Spinal cord (tissue), 10 donors: ENCODE measurements around the gene UGT1A8. TPM values are rescaled to one million over a fixed set of nuclear protein-coding genes. Genes with fewer than 3 reads are reported as not detected.

Source experiments
- DNase-seq, 6 donors: peaks; one replicate each; pipeline versions ENCODE4 v3.0.0 to v3.0.0-alpha.2; 2013 to 2015; ENCODE audit warnings: low spot score in 6 of 6, low read depth in 4 of 6
- H3K27ac ChIP-seq: one replicate; pipeline ENCODE4 v1.5.1; 2013; ENCODE audit warnings: low read depth, low read length, control low read depth
- H3K27me3 ChIP-seq: one replicate; pipeline ENCODE4 v1.6.1; 2013; ENCODE audit warnings: low read length; ENCODE audit not compliant: control insufficient read depth, insufficient read depth
- H3K36me3 ChIP-seq: one replicate; pipeline ENCODE4 v1.6.1; 2013; ENCODE audit warnings: low read length; ENCODE audit not compliant: control insufficient read depth, insufficient read depth
- H3K4me1 ChIP-seq: one replicate; pipeline ENCODE4 v1.6.1; 2013; ENCODE audit warnings: low read length; ENCODE audit not compliant: control insufficient read depth, insufficient read depth
- H3K4me3 ChIP-seq: one replicate; pipeline ENCODE4 v1.5.1; 2013; ENCODE audit warnings: low read depth, low read length, control low read depth
- H3K9me3 ChIP-seq: one replicate; pipeline ENCODE4 v1.6.1; 2013; ENCODE audit warnings: low read length; ENCODE audit not compliant: control insufficient read depth, insufficient read depth
- WGBS: methylation state at CpG from one replicate; pipeline ENCODE4 v1.1.5; 2013; ENCODE audit warnings: missing lambda C conversion rate; ENCODE audit not compliant: insufficient coverage; 5-methylcytosine and 5-hydroxymethylcytosine counted together
- polyA plus RNA-seq, 2 donors: library from polyadenylated mRNA; unstranded; fragments of 120-200 nt; gene quantifications; one replicate each; pipeline ENCODE4 v1.2.1, GENCODE V29; 2013; ENCODE audit not compliant: insufficient read length in 2 of 2
- total RNA-seq, 2 donors: library from RNA; depleted of rRNA in 1 of 2; stranded (reverse); fragments of 120-200 nt in 1 of 2; fragments of >200 nt in 1 of 2; gene quantifications; one replicate each; pipeline versions ENCODE4 v1.2.3 to v1.2.4, GENCODE V29; 2013 to 2014
- donor health status: healthy.

Gene UGT1A8
- total and polyA plus RNA-seq, 4 donors = not detected

DNA sequence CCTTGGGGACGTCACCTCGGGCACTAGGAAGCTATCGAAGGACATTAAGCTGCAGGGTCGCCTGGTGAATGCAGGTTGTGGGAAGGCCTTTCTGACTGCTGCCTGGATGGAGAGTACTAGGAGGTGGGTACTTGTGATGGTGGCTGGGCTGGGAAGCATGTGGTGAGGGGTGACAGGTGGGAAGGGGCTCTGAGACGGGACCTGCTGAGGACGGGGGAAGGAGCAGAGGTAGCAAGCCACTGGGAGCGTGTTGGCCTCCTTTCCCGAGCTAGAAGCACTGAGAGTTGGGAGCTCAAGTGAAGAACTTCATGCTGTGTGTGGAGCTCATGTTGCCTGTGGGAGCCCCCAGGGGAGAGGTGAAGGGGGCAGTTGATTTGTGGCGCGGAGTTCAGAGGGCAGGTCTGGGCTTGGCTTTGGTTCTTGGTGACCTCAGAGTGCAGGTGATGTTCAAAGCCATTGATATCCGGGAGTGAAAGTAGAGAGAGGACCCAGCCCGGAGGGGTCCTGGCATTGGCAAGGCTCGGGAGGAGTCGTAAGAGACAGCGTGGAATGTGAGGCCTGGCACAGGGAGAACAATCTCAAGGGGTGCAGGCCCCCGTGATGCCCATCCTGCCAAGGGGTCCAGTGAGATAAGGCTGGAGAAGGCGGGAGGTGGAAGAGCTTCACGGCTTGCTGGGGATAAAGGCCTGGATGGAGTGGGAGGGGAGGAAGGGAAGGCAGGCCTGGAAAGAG is 173.9 kb downstream of the UGT1A8 start:
- no peak overlapping the region for H3K27ac ChIP-seq
- H3K36me3 ChIP-seq = no peaks in the 10 kb centered on the region
- no peak for DNase-seq
- no peaks in the 10 kb centered on the region for H3K9me3 ChIP-seq
- WGBS = 88% methylated on average over 18 of the region's 18 CpGs
- no peaks in the 10 kb centered on the region for H3K4me1 ChIP-seq
- no peaks in the 10 kb centered on the region for H3K27me3 ChIP-seq
- no peak overlapping the region for H3K4me3 ChIP-seq

DNA sequence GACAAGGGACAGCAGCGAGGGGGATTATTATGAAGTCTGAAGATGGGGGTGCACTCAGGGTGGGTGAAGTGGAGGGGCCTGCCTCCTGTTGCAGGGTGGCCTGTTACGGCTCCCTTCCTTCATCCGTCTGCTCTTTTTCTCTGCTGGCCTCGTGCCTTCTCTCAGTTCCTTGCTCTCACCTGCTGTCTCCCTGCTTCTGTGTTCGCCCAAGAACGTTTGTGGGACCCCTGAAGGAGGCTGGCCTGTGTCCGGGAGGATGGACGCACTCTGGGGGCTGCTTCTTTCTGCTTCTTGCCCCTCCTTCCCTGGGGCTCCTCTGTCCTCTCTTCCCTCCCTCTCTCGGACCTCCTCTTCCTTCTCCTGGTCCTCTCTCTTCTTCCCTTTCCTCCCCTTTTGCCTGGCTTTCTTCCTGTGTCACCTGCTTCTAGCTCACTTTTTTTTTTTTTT is 174.5 kb downstream of the UGT1A8 start:
- Histone ChIP-seq H3K36me3 (no peaks in the 10 kb centered on the region), H3K27ac (no peak overlapping the region), H3K4me1 (no peaks in the 10 kb centered on the region), H3K4me3 (no peak overlapping the region), H3K9me3 (no peaks in the 10 kb centered on the region), H3K27me3 (no peaks in the 10 kb centered on the region)
- WGBS = 81% methylated on average over 9 of the region's 9 CpGs
- DNase-seq = no peak

DNA sequence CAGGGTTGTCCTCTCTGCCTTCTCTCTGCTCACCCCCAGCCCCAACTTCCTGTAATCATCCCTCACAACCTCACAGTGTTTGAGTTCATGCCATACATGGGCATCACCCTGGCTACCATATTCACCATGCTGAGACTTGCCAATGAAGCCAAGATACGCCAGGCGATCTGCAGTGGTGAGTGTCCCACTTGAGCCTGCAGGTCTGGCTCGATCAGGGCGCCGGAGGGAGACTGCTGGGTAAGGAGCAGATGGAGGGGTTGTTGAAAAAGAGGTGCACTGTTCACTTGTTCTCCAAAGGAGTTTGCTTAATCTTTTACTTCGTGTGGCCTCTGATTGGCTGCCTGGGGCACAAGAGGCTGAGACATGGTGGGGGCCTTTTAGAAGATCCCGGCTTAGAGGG is 175.3 kb downstream of the UGT1A8 start:
- Histone ChIP-seq H3K27me3 (no peaks in the 10 kb centered on the region), H3K4me1 (no peaks in the 10 kb centered on the region), H3K27ac (no peak overlapping the region), H3K9me3 (no peaks in the 10 kb centered on the region), H3K36me3 (no peaks in the 10 kb centered on the region), H3K4me3 (no peak overlapping the region)
- no peak for DNase-seq
- WGBS = 85% methylated on average over 7 of the region's 7 CpGs

DNA sequence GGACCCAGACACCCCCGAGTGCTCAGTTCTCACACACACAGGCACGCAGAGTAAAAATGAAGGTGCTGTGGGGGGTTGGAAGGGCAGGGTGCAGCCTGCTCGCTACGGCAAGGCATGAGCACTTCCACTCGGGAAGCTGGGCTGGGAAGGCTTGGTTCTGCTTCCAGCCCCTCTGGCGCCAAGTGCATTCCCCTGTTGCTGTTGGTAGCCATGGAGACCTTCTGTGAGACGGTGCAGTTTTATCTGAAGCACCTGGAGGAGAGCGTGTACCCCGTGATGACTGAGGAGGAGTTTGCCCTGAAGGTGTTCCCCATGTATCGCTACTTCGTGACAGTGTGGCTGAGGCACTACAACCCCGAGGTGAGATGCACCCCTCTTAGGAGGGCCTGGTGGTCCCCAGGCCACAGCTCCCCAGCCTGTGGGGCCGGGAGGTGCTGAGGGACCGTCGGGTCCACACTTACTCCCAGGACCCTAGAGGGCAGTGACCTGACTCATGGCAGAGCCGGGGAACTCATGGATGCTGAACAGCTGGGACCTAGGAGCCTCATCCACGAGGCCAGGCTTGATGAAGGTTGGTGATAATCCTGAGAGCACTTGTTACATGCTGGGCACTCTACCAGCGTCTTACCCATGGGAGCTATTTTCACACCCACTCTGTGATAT is 176.2 kb downstream of the UGT1A8 start:
- Histone ChIP-seq H3K27me3 (no peaks in the 10 kb centered on the region), H3K4me3 (no peak overlapping the region), H3K27ac (no peak overlapping the region), H3K36me3 (no peaks in the 10 kb centered on the region), H3K4me1 (no peaks in the 10 kb centered on the region), H3K9me3 (no peaks in the 10 kb centered on the region)
- 82% methylated on average over 16 of the region's 18 CpGs for WGBS
- no peak for DNase-seq

DNA sequence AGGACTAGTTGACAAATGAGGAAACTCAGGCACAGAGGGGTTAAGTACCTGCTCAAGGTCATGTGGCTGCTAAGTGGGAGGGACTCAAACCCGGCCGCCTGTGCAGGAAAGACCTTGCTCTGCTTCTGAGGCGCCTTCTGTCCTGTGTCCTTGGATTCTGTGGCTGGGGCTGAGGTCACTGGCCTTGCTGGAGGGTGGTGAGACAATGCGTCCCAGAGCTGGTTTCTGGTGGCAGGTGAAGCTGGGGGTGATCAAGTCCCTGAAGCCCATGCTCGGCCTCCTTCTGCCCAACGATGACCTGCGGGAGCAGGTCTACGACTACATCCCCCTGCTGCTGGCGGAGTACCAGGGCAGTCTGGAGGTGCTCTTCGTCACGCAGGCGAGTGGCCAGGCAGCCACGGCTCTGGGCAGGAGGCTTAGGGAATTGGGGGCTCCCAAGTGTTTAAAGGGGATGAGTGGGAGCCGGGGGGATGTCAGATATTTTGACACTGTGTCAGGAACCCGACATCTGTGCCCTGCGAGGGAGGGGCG is 176.8 kb downstream of the UGT1A8 start:
- H3K9me3 ChIP-seq = no peaks in the 10 kb centered on the region
- H3K27ac ChIP-seq = no peak overlapping the region
- no peaks in the 10 kb centered on the region for H3K36me3 ChIP-seq
- DNase-seq = no peak
- WGBS = 92% methylated on average over 17 of the region's 17 CpGs
- H3K4me1 ChIP-seq = no peaks in the 10 kb centered on the region
- H3K4me3 ChIP-seq = no peak overlapping the region
- no peaks in the 10 kb centered on the region for H3K27me3 ChIP-seq

DNA sequence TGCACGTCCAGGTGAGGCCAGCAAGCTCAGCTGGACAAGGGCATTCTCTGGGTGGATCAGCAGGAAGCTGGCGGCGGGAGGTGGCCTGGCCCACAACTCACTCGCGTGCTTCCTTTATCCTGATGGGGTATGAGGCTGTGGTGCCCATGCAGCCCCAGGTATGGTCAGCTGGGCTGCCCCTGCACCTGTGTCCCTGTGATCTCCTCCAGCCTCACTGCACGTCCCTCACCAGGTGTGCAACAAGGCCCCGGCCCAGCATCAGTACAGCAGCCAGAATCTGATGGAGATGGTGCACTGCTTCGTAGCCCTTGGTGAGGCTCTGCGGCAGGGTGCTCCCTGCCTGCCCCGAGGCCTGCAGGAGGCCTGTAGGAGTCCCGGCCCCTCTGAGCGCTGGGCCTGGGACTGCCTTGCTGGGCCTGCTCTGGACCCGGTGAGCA is 178.3 kb downstream of the UGT1A8 start:
- Histone ChIP-seq H3K27ac (no peak overlapping the region), H3K27me3 (no peaks in the 10 kb centered on the region), H3K36me3 (no peaks in the 10 kb centered on the region), H3K4me3 (no peak overlapping the region), H3K9me3 (no peaks in the 10 kb centered on the region), H3K4me1 (no peaks in the 10 kb centered on the region)
- DNase-seq = no peak
- WGBS = 90% methylated on average over 11 of the region's 13 CpGs

DNA sequence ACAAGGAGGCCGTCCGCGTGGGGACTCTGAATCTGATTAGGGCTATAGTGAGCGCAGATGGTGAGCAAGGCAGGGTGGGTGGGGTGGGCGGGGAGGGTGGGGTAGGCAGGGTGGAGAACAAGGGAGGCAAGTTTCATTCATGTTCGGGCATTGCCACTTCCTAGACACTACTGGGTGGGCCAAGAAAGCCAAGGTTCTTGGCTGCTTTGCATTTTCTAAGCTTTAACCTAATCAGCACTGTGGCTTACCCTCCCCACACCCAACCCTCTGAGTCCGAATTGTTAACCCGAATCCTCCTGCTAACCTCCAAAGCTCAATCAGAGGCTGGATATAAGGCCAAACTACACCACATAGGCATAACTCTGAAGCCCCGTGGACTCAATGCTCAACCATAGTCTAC is 178.8 kb downstream of the UGT1A8 start:
- Histone ChIP-seq H3K36me3 (no peaks in the 10 kb centered on the region), H3K4me1 (no peaks in the 10 kb centered on the region), H3K9me3 (no peaks in the 10 kb centered on the region), H3K27ac (no peak overlapping the region), H3K27me3 (no peaks in the 10 kb centered on the region), H3K4me3 (no peak overlapping the region)
- no peak for DNase-seq
- WGBS = 85% methylated on average over 3 of the region's 9 CpGs

DNA sequence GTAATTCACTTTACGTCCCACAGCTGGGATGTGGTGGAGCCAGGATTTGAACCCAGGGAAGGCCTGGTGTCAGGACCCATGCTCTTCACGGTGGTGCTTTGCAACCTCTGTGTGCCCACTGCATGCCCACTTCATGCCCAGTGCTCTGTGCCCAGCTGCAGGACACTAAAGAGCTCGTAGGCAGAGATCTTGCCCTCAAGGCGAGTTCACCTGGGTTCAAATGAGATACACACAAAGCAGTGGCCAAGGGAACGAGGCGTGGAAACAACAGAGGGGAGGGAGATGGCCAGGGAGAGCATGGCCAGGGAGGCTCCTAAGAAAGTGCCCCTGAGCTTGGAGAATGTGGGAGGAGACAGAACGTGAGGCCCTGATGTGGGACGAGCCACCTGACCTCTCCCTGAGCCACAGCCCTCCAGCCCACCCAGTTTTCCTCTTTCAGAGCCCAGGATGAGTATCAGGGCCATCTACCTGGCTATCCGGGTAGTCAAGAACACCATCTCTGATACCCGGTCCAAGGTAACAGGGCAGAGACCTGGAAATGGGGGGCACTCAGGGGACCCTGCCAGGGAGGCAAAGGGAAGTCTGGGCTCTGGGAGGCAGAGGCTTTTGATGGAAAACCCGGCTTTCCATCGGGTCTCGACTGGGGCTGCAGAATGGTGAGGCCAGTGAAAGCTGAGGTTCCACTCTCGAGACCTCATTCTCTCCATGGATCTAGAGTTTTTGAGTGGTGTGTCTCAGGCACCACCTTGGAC is 181.1 kb downstream of the UGT1A8 start:
- no peak for DNase-seq
- Histone ChIP-seq H3K9me3 (no peaks in the 10 kb centered on the region), H3K4me3 (no peak overlapping the region), H3K4me1 (no peaks in the 10 kb centered on the region), H3K27ac (no peak overlapping the region), H3K36me3 (no peaks in the 10 kb centered on the region), H3K27me3 (no peaks in the 10 kb centered on the region)
- 85% methylated on average over 14 of the region's 14 CpGs for WGBS

DNA sequence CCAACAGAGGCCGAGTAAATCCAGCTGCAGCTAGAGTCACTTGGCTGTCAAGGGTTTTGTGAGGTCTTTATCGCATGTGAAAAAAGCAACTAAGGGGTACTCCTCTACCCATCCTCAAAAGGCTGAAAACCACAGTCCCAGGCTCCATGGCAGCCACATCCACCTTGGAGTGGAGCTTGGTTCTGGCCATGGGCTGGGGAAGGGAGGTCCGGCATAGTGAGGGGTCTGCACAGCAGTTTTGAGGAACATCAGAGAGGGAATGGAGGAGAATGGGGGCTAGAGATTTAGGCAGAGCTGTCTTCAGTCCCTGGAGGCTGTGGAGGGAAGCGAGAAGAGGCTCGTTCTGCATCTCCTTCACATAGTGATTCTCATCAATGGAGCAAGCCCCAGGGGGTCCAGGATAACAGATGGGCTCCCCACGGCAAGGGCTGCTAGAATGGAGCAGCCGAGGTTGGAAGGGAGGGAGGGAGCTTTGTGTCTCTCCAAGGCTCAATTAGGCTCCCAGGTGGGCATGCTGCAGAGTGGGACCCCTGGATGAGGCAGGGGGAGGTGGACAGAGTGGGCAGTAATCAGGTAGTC is 181.7 kb downstream of the UGT1A8 start:
- no peaks in the 10 kb centered on the region for H3K27me3 ChIP-seq
- no peaks in the 10 kb centered on the region for H3K36me3 ChIP-seq
- DNase-seq = peak in 1 of 6 donors; percentile 9
- no peaks in the 10 kb centered on the region for H3K4me1 ChIP-seq
- no peak overlapping the region for H3K4me3 ChIP-seq
- H3K9me3 ChIP-seq = no peaks in the 10 kb centered on the region
- 42% methylated on average over 6 of the region's 7 CpGs for WGBS
- no peak overlapping the region for H3K27ac ChIP-seq
